OCI-LY3 (cell line): ENCODE data around the gene PFDN1.

Experiments used
- H2AFZ ChIP-seq: fragments of 200-600, 300-600 bp; shearing (Covaris generic); 2 replicates; pipeline ENCODE4 v1.6.0; 2014; ENCODE audit warnings: antibody characterized with exemption, low read depth, low read length
- H3K27ac ChIP-seq: fragments of 200-600, 300-600 bp; sonication (generic); 2 replicates; pipeline ENCODE4 v1.5.1; 2014; ENCODE audit warnings: mild to moderate bottlenecking, low read length, moderate library complexity, mixed read lengths
- H3K27me3 ChIP-seq: fragments of 200-600, 300-600 bp; sonication (generic); 2 replicates; pipeline ENCODE4 v1.6.1; 2014; ENCODE audit warnings: low read depth, low read length, mixed read lengths
- H3K36me3 ChIP-seq: fragments of 200-600, 300-600 bp; sonication (generic); replicated peaks from 2 replicates; pipeline ENCODE3; 2014; ENCODE audit warnings: low read depth, low read length, mixed read lengths
- H3K4me1 ChIP-seq: fragments of 300-600, 200-600 bp; sonication (generic); 2 replicates; pipeline ENCODE4 v1.6.1; 2014; ENCODE audit warnings: low read length, mixed read lengths
- H3K4me2 ChIP-seq: fragments of 200-600, 300-600 bp; sonication (generic); 2 replicates; pipeline ENCODE4 v1.6.1; 2014; ENCODE audit warnings: low read length, mixed read lengths
- H3K4me3 ChIP-seq: fragments of 300-600, 200-600 bp; sonication (generic); 2 replicates; pipeline ENCODE4 v1.5.1; 2014; ENCODE audit warnings: antibody characterized with exemption, mild to moderate bottlenecking, low read length, moderate library complexity
- H3K79me2 ChIP-seq: fragments of 300-600, 200-600 bp; shearing (Covaris generic); 2 replicates; pipeline ENCODE4 v1.6.1; 2014; ENCODE audit warnings: mild to moderate bottlenecking, low read length, mixed read lengths
- H3K9ac ChIP-seq: fragments of 300-600, 200-600 bp; shearing (Covaris generic); 2 replicates; pipeline ENCODE4 v1.6.0; 2014; ENCODE audit warnings: mild to moderate bottlenecking, low read length, moderate library complexity
- H3K9me3 ChIP-seq: fragments of 200-600, 300-600 bp; shearing (Covaris generic); 2 replicates; pipeline ENCODE4 v1.6.1; 2014; ENCODE audit warnings: low read length, mixed read lengths; ENCODE audit not compliant: insufficient read depth
- H4K20me1 ChIP-seq: fragments of 200-600, 300-600 bp; sonication (generic); 2 replicates; pipeline ENCODE4 v1.6.1; 2016; ENCODE audit warnings: low read length, mixed read lengths; ENCODE audit not compliant: insufficient read depth
- CTCF ChIP-seq: fragments of 200-600, 300-600 bp; sonication (generic); IDR thresholded peaks from 2 replicates; pipeline ENCODE4 v1.5.1; 2014; ENCODE audit warnings: antibody characterized with exemption, low read length, low read depth
- EZH2phosphoT487 ChIP-seq: fragments of 200-600 bp; shearing (Covaris generic); IDR thresholded peaks from 2 replicates; pipeline ENCODE4 v1.6.1; 2018; ENCODE audit warnings: antibody characterized with exemption, mixed run types, low read depth

Gene PFDN1

GRCh38 chr5:140196115-140196814, 106.6 kb downstream of the PFDN1 start:
- Histone ChIP-seq H3K27ac (no peak overlapping the region), H4K20me1 (no peaks in the 10 kb centered on the region), H2AFZ (no peak overlapping the region), H3K27me3 (no peaks in the 10 kb centered on the region), H3K36me3 (no peaks in the 10 kb centered on the region), H3K9ac (no peak overlapping the region), H3K4me2 (no peak overlapping the region), H3K9me3 (no peaks in the 10 kb centered on the region), H3K4me3 (no peak overlapping the region), H3K4me1 (no peaks in the 10 kb centered on the region), H3K79me2 (no peaks in the 10 kb centered on the region)
- TF ChIP-seq CTCF (no peak), EZH2phosphoT487 (no peak)
